H1 (cell line): Measurements from ENCODE around the gene WNT5A. TPM values are rescaled to one million over a fixed set of nuclear protein-coding genes. Genes with fewer than 3 reads are reported as not detected.

Source experiments
- CHD1 ChIP-seq: IDR thresholded peaks from 2 replicates; pipeline ENCODE4 v1.6.1; 2012; ENCODE audit warnings: low read depth, low read length, improper control_type of control experiment
- MAFK ChIP-seq: IDR thresholded peaks from 2 replicates; pipeline ENCODE4 v1.6.1; 2012; ENCODE audit warnings: low read depth, mild to moderate bottlenecking, improper control_type of control experiment, low read length
- polyA plus RNA-seq, 7 experiments: library from polyadenylated mRNA; depleted of rRNA in 3 of 7; stranded (reverse) in 5 of 7; unstranded in 2 of 7; fragments of >200 nt in 5 of 7; fragments of 200-250 nt in 2 of 7; gene quantifications; 1 replicate in 5 of 7; 2 replicates in 1 of 7; 4 replicates in 1 of 7; pipeline versions ENCODE4 v1.2.1 to v1.2.3, GENCODE V29; 2011 to 2013; ENCODE audit warnings: missing spikeins in 2 of 7, mixed read lengths in 2 of 7
- total RNA-seq: library from RNA; stranded (reverse); fragmentation: NEBNext Ultra II Directional; extraction: Animal tissue kit (Norgen Biotek cat#: 25700); gene quantifications from 2 replicates; pipeline ENCODE4 v1.2.1, GENCODE V29; 2021

Gene WNT5A
- total and polyA plus RNA-seq, 2 of the 8 experiments (the other 6 are each of a cell fraction or from before 2014, with no cell fraction given) = 3.9 to 5.6 TPM

- TF ChIP-seq MAFK = no peak
- TF ChIP-seq CHD1 = no peak
- TF ChIP-seq, all 59 proteins: peak for 5
Observed at GRCh38 chr3:55486101-55486856, 827 bp downstream of the WNT5A start (continued).
